HepG2 (cell line): ENCODE data around the gene CASP6. TPM values are rescaled to one million over a fixed set of nuclear protein-coding genes. Genes with fewer than 3 reads are reported as not detected.

Experiments used
- AGO1 ChIP-seq: fragments of 200-400 bp; formaldehyde crosslinking; IDR thresholded peaks from 2 replicates; pipeline ENCODE4 v1.6.1; 2017; ENCODE audit warnings: mild to moderate bottlenecking, low read depth, low read length, moderate library complexity; ENCODE audit not compliant: poor library complexity, severe bottlenecking
- EED ChIP-seq: sonication (generic); formaldehyde crosslinking; IDR thresholded peaks from 2 replicates; pipeline ENCODE4 v1.5.0; 2020; ENCODE audit warnings: mild to moderate bottlenecking, missing genetic modification reagents
- HMGA1 ChIP-seq: sonication (generic); formaldehyde crosslinking; conservative IDR thresholded peaks from 2 replicates; pipeline ENCODE4 v1.4.0; 2020; ENCODE audit warnings: missing genetic modification reagents
- IKZF5 ChIP-seq: IDR thresholded peaks from 2 replicates; pipeline ENCODE4 v1.6.1; 2018; ENCODE audit warnings: missing genetic modification reagents, mild to moderate bottlenecking, missing compliant biosample characterization
- MYPOP ChIP-seq: sonication (generic); formaldehyde crosslinking; IDR thresholded peaks from 2 replicates; pipeline ENCODE4 v1.8.1; 2023; ENCODE audit warnings: mild to moderate bottlenecking, moderate library complexity, missing genetic modification reagents
- NONO ChIP-seq, 2 experiments: fragments of 450-650 bp in 1 of 2; sonication (generic) in 1 of 2; formaldehyde crosslinking in 1 of 2; IDR thresholded peaks in 1 of 2; conservative IDR thresholded peaks in 1 of 2; 2 replicates each; pipeline versions ENCODE4 v1.6.1 to v1.8.0; 2017 to 2022; ENCODE audit warnings: mild to moderate bottlenecking in 1 of 2, missing genetic modification reagents in 1 of 2, moderate library complexity in 1 of 2
- PATZ1 ChIP-seq: sonication (generic); formaldehyde crosslinking; IDR thresholded peaks from 2 replicates; pipeline ENCODE4 v1.4.0; 2020; ENCODE audit warnings: missing genetic modification reagents
- POGZ ChIP-seq: sonication (generic); formaldehyde crosslinking; IDR thresholded peaks from 2 replicates; pipeline ENCODE4 v1.4.0; 2020; ENCODE audit warnings: mild to moderate bottlenecking, missing genetic modification reagents
- POLR2G ChIP-seq: fragments of 200-400 bp; formaldehyde crosslinking; IDR thresholded peaks from 2 replicates; pipeline ENCODE4 v1.6.1; 2018; ENCODE audit warnings: mild to moderate bottlenecking, low read depth, low read length, moderate library complexity
- RBFOX2 ChIP-seq: fragments of 200-400 bp; formaldehyde crosslinking; IDR thresholded peaks from 2 replicates; pipeline ENCODE4 v1.6.1; 2017; ENCODE audit warnings: low read depth, mild to moderate bottlenecking, low read length
- SIN3A ChIP-seq: IDR thresholded peaks from 2 replicates; pipeline ENCODE4 v1.6.1; 2011; ENCODE audit warnings: low read depth, mild to moderate bottlenecking, control low read depth, low read length, borderline replicate concordance
- STAG1 ChIP-seq: sonication (generic); formaldehyde crosslinking; IDR thresholded peaks from 2 replicates; pipeline ENCODE4 v1.4.0; 2020; ENCODE audit warnings: missing genetic modification reagents
- TEAD2 ChIP-seq: sonication (generic); formaldehyde crosslinking; IDR thresholded peaks from 2 replicates; pipeline ENCODE4 v1.9.0; 2021; ENCODE audit warnings: missing genetic modification reagents
- THRA ChIP-seq: sonication (generic); formaldehyde crosslinking; IDR thresholded peaks from 2 replicates; pipeline ENCODE4 v1.4.0; 2020; ENCODE audit warnings: missing genetic modification reagents, borderline replicate concordance
- ZFX ChIP-seq: sonication (generic); formaldehyde crosslinking; IDR thresholded peaks from 2 replicates; pipeline ENCODE4 v1.4.0; 2020; ENCODE audit warnings: mild to moderate bottlenecking, low read depth, missing genetic modification reagents, moderate library complexity
- ZNF547 ChIP-seq: sonication (generic); formaldehyde crosslinking; IDR thresholded peaks from 2 replicates; pipeline ENCODE4 v1.5.1; 2020; ENCODE audit warnings: mild to moderate bottlenecking, missing genetic modification reagents
- ZNF570 ChIP-seq: sonication (generic); formaldehyde crosslinking; IDR thresholded peaks from 2 replicates; pipeline ENCODE4 v1.4.0; 2020; ENCODE audit warnings: mild to moderate bottlenecking, missing genetic modification reagents, borderline replicate concordance
- ZNF776 ChIP-seq: sonication (generic); formaldehyde crosslinking; IDR thresholded peaks from 2 replicates; pipeline ENCODE4 v1.4.0; 2020; ENCODE audit warnings: mild to moderate bottlenecking, missing genetic modification reagents
- ZNF788 ChIP-seq: sonication (generic); formaldehyde crosslinking; IDR thresholded peaks from 2 replicates; pipeline ENCODE4 v1.5.0; 2020; ENCODE audit warnings: mild to moderate bottlenecking, missing genetic modification reagents, borderline replicate concordance
- polyA plus RNA-seq, 8 experiments: library from polyadenylated mRNA; depleted of rRNA in 3 of 8; stranded (reverse) in 7 of 8; unstranded in 1 of 8; fragments of >200 nt; fragmentation: Illumina TruSeq in 4 of 8; extraction: Trizol in 4 of 8; gene quantifications; 2 replicates each; pipeline versions ENCODE4 v1.2.1 to v1.2.3, GENCODE V29; 2011 to 2016; ENCODE audit warnings: low read depth in 4 of 8, missing spikeins in 1 of 8, mixed read lengths in 1 of 8; ENCODE audit not compliant: insufficient read depth in 1 of 8
- total RNA-seq, 5 experiments: library from RNA; depleted of rRNA; stranded (reverse); fragments of >200 nt; fragmentation: Illumina TruSeq; extraction: Trizol; gene quantifications; 2 replicates each; pipeline ENCODE4 v1.2.3, GENCODE V29; 2016; ENCODE audit warnings: low read depth in 1 of 5
- TF ChIP-seq, protein P1 (sequence below), 2 experiments: sonication (generic) in 1 of 2; formaldehyde crosslinking in 1 of 2; IDR thresholded peaks; 2 replicates each; pipeline versions ENCODE4 v1.4.0 to v1.6.1; 2018 to 2020; ENCODE audit warnings: missing genetic modification reagents in 2 of 2, borderline replicate concordance in 1 of 2, low read depth in 1 of 2, mild to moderate bottlenecking in 1 of 2, missing biosample characterization in 1 of 2

Gene CASP6
- total and polyA plus RNA-seq, 2 of the 13 experiments (the other 11 are each of a cell fraction or from before 2014, with no cell fraction given) = 19.7 to 34.6 TPM

GRCh38 chr4:109702950-109703663, at the start of gene CASP6 (continued):
- TF ChIP-seq MYPOP (CRISPR knock-in tag) (peak; percentile 35; the same call in 1 of the 2 replicates), NONO (IDR thresholded peaks at IDR 0.05) (no peak), NONO (CRISPR knock-in tag; conservative IDR thresholded peaks at IDR 0.05) (peak; percentile 15; the same call in 1 of the 2 replicates), STAG1 (0 out of 2 replicates have a peak, but pooled peaks have one; percentile 3), AGO1 (peak; percentile 63), IKZF5 (no peak), SIN3A (no peak), THRA (CRISPR knock-in tag) (no peak), RBFOX2 (peak; percentile 69), ZNF570 (CRISPR knock-in tag) (no peak), TEAD2 (CRISPR knock-in tag) (no peak), ZNF776 (CRISPR knock-in tag) (peak; percentile 33; the same call in 1 of the 2 replicates), POLR2G (peak; percentile 44; the same call in 1 of the 2 replicates), PATZ1 (0 out of 2 replicates have a peak, but pooled peaks have one; percentile 25), ZFX (peak; percentile 59), POGZ (CRISPR knock-in tag) (0 out of 2 replicates have a peak, but pooled peaks have one; percentile 27), EED (no peak), HMGA1 (CRISPR knock-in tag) (no peak), ZNF547 (CRISPR knock-in tag) (0 out of 2 replicates have a peak, but pooled peaks have one; percentile 31), ZNF788 (CRISPR knock-in tag) (peak; percentile 29; the same call in 1 of the 2 replicates)
- TF ChIP-seq, protein P1, sequence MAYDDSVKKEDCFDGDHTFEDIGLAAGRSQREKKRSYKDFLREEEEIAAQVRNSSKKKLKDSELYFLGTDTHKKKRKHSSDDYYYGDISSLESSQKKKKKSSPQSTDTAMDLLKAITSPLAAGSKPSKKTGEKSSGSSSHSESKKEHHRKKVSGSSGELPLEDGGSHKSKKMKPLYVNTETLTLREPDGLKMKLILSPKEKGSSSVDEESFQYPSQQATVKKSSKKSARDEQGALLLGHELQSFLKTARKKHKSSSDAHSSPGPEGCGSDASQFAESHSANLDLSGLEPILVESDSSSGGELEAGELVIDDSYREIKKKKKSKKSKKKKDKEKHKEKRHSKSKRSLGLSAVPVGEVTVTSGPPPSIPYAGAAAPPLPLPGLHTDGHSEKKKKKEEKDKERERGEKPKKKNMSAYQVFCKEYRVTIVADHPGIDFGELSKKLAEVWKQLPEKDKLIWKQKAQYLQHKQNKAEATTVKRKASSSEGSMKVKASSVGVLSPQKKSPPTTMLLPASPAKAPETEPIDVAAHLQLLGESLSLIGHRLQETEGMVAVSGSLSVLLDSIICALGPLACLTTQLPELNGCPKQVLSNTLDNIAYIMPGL (CRISPR knock-in tag; IDR thresholded peaks at IDR 0.05; ENCODE audit: borderline replicate concordance in 1 of 2, low read depth in 1 of 2) = peak in 1 of 2 experiments; percentile 72; a peak in 3 of 4 replicates
